Measurements from ENCODE around the gene FRMD8. TPM values are rescaled to one million over a fixed set of nuclear protein-coding genes. Genes with fewer than 3 reads are reported as not detected.
A peak's percentile ranks its signal among the peaks of the same experiment; 100 is the strongest.

Gene FRMD8
- total and polyA plus RNA-seq, 9 of the 15 experiments (the other 6 are each of a cell fraction or from before 2014, with no cell fraction given): 4.5 to 54.5 (median 15.8) TPM

GRCh38 chr11:65422633-65423515 is 36.4 kb downstream of the FRMD8 start, which contains the start of gene NEAT1 (continued):
- TF ChIP-seq ZBTB1 (CRISPR knock-in tag; IDR thresholded peaks at IDR 0.05; ENCODE audit: borderline replicate concordance, low read depth) (peak; percentile 64; the same call in 1 of the 2 replicates), PHB2 (IDR thresholded peaks at IDR 0.05; ENCODE audit: low read depth) (0 out of 2 replicates have a peak, but pooled peaks have one; percentile 67), ZNF347 (CRISPR knock-in tag; IDR thresholded peaks at IDR 0.05; ENCODE audit: low read depth) (peak; percentile 95), ZMIZ1 (IDR thresholded peaks at IDR 0.05; ENCODE audit: low read depth in 2 of 2, low read length in 2 of 2) (peak; percentile 27 to 97; a peak in 3 of 4 replicates), HOXB6 (CRISPR knock-in tag; IDR thresholded peaks at IDR 0.05; ENCODE audit: borderline replicate concordance) (peak; percentile 100), ZFX (CRISPR knock-in tag; IDR thresholded peaks at IDR 0.05) (no peak), RB1 (IDR thresholded peaks at IDR 0.05; ENCODE audit: low read depth) (peak; percentile 67), FOXP1 (CRISPR knock-in tag; IDR thresholded peaks at IDR 0.05) (peak; percentile 94), FOXA3 (CRISPR knock-in tag; conservative IDR thresholded peaks at IDR 0.05 in 1 of 2, IDR thresholded peaks at IDR 0.05 in 1 of 2) (peak; percentile 59 to 95; a peak in 2 of 4 replicates), TOE1 (IDR thresholded peaks at IDR 0.05; ENCODE audit: borderline replicate concordance) (peak; percentile 78; the same call in 1 of the 2 replicates), TOE1 (CRISPR knock-in tag; IDR thresholded peaks at IDR 0.05; ENCODE audit: borderline replicate concordance, low read depth) (0 out of 2 replicates have a peak, but pooled peaks have one; percentile 89), REST (IDR thresholded peaks at IDR 0.05; ENCODE audit: borderline replicate concordance) (peak; percentile 38), REST (CRISPR knock-in tag; IDR thresholded peaks at IDR 0.05; ENCODE audit: low read depth) (peak; percentile 96), ZNF23 (CRISPR knock-in tag; IDR thresholded peaks at IDR 0.05) (peak; percentile 99)

Data from K562 (cell line).